ENCODE measurements around the gene ALK.

The ALK gene

DNA sequence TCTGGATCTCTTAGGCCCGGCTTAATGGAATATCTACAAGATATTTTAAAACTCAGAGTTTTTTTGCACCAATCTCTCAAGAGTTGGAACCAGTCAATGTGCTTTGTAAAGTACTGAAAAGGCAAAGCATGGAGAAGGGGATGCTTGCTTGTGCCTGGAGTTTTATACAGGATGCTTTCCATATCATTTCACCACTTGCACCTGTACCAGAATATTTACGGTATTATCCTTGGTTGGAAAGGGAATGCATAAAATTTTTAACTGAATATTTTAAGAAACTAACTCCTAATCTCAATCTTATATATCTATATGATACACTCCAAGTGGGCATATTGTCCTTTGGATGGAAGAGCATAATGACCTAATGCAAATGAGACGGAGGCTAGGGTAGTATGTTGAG lies 487.5 kb downstream of the ALK start:
- no peak for DNase-seq

DNA sequence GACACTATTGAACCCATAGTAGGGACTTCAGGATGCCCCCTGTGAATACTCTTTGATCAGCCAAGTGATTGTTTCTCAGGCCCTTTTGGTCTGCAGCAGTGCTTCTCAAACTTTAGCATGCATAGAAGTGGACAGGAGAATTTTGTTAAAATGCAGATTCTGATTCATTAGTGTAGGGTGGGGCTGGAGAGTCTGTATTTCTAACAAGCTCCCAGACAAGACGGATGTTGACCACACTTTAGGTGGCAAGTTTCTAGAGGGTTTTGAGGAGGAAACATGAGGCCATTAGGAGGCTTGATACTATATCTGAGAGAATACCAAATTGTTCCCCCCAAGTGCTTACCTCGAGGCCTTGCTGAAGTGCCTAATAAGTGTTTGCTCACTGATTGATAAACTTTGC lies 488.3 kb downstream of the ALK start:
- DNase-seq = no peak

DNA sequence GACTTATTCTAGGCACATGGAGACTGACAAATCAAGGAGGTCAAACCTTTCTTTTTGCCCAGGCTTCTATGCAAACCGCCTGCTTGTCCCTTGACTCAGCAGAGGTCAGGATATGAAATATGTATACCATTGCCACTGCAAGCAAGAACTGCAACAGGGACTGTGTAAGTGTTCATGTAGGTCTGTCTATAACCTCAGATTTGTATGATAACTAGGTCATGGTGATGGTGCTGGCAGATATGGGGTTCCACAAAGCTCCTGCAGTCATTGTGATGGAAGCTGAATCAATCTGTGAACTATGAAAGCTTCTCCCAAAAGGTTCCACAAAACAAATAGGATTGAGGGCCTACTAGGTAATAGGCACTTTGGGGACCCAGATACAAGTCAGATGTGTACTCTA lies 489.9 kb downstream of the ALK start:
- DNase-seq = no peak

DNA sequence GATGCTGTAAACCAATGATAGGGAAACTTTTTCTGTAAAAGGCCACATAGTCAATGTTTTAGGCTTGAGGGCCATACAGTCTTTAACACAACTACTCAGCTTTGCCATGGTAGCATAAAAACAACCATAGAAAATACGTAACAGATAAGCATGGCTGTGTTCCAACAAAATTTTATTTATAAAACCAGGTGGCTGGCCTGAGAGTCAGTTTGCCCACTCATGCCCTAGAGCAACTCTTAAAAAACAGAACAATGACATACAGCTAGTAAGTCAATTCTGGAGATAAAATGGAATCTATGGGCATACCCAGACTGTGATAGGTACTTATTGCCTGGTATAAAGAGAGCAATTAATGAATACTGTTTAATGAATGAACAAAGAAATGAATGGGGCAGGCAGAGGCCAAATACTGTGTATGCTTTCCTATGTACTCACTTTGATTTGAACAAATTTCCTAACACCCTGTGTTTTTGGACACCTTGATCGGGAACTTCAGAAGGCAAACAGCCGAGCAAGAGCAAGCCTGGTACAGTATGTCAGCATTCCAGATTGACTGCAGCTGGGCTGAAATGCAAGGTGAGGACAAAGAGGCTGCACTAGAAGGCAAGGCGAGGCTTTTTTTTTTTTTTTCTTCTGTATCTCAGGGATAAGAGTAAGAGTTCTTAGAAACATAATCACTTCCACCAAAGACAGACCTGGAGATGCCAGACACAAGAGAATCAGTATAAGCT lies 490.8 kb downstream of the ALK start:
- no peak for DNase-seq

DNA sequence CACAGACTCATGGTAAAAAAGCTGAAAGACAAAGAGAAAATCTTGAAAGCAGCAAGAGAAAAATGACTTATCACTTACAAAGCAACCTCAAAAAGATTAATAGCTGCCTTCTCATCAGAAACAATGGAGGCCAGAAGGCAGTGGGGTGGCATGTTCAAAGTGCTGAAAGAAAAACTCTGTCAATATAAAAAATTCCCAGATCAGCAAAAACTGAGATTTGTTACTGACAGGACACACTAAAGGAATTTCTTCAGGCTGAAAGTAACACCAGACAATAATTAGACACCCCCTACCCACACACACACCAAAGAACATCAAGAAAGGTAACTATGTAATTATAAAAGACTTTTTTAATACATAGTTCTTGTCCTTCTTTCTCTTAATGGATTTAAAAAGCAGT lies 495.0 kb downstream of the ALK start:
- DNase-seq = no peak

DNA sequence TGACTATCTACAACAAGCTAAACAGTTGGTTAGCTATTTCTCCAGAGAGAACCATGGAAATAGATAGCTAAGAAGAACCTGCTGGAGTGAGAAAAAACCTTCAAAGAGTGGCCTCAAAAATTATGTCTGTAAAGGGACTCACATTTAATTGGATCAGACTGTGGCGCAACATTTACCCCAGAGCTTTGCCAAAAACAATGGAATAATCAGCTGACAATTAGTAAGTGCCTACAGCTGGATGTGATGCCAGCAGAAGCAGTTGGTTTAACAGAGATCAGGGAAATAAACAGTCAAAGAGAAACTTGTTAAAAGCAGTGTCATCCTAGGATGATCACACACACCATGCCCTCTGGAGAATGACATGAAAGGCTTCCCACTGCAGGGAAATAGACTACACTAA lies 495.5 kb downstream of the ALK start:
- DNase-seq = no peak

DNA sequence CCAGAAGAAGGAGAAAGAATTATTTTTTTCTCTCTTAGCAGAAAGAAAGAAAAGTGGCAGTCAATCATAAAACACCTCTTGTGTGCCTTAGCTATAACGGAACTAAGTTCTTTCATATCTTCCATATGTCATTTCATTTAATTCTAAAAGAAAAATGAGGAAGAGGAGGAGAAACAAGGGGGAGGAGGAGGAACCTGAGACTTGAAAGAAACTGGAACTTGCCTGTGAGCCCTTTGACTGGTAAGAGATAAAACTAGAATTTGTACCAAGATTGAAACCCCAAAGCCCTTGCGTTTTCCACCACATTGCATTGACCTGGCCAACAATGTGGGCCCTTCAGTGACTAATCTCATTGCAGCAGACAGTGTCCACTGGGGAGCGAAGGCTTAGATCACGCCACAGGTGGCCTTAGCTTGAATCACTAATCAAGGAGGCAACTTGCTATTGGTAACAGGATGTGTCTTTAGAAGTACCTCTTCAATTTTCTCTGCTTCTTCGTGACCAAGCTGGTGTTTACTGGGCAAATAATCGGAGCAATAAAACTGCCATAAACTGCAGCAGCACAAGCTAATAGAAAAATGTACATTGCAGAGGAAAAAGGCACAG lies 498.2 kb downstream of the ALK start:
- no peak for DNase-seq

DNA sequence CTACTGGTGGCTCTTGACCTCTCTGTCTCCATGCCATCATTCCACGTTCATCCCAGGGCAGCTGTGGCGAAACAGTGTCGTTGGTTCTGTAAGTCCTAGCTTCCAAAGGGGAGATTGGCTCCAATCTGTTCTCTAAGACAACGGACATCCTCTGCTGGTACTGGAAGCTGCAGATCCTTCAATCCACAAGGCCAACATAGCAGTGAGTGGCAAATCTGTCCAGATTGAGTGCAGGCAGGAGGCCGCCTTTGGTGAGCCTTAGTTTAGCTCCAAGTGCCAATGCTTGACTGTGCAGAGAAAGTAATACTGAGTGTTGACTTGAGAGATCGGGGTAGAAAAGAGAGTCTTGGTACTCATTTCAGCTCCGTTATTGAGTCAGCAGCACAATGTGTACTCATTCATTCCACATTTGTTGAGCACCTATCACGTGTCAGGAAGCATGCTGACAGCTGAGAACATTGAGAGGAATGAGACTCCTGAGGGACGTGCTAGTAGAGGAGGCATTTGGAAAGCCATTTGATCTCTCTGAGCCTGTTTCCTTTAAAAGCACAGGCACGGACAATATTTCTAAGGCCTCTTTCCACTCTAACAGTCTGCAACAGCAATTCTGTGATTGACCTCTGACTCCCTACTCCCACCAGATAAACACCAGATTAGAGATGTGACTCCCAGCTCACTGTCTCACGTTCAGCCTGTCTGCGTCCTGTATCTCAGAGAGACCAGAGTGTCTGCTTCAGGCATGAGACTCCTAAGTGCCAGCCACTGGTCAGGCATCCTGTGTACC lies 500.2 kb downstream of the ALK start:
- no peak for DNase-seq

DNA sequence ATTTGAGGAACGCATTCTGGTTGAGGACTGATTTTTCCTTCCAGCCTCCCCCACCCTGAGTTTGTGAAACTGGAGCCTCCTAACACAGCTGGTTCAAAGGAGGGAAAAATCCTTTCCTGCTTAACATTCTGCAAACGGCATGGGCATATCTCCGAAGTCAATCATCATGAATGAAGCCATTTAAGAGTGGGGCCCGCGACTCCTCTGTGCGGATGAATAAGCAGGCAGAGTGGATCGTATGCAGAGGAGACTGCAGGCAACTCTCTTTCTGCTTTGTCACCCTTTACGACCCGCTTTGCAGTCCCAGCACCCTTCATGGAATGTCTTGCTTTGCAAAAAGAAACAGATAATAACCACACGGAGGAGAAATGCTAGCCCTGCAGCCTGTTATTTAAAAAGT lies 500.9 kb downstream of the ALK start:
- no peak for DNase-seq

DNA sequence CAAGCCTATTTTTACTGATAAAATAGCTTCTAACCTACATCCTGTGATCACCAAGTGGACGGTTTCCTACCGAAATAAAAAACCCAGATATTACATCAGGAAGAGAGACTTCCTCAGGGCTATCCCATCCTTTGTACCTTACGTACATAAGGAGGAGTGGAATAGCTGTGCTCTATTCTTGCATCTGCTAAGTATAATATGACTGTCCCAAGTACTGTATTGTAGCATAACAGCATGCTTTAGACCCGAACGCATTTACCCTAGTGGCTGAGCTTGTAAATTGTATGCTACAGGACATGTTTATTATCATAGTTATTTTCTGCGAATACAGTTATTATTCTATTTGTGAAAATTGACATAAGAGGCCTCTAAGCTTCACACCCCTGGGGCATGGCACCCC lies 503.8 kb downstream of the ALK start:
- no peak for DNase-seq

DNA sequence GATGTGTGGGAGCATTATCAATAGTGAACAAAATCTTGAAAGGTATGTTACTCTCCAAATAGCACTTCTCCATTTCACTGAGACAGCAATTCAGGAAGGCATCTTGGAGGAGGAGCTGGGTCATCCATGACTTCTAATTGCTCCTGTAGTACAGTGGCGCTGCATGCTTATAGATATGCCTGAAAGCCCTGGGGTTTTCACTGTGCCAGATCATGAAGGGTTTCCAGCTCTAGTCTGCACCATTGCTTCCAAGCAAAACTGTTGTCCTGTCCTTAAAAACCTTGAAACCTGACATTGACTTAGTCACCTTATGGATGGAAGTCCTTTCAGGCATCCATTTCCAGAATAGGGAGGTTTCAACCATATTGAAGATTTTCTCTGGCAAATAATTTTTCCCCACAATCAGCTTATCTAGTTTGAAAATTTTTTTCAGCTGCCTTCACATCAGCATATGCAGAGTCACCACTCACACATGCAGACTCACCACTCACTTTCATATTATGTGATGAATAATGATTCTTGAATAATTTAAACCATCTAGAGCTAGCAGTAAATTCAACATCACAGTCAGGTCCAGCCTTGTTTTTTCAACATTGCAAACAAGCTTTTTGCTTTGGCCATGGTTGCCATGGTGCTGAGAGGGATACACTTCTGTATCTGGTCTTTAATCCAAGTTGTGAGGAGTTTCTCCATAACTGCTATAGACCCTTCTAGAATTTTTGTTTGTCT lies 509.0 kb downstream of the ALK start:
- DNase-seq = no peak

DNA sequence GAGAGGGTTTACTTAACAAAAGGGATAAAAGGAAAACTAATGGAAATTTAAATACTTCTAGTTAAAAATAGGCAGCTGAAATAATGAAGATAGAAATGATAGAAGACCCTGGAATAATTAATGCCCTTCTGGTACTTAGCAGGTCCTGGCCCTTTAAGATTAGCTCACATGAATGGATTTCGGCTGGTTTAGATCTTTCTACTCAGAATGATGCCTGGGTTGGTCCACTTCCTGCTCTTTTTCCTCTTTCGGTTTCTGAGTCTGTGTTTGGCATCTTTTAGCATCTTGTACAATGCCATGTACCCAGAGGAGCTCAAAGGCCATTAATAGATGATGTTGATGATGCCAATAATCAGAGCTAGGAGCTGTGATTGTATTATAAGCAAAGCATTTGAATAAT lies 515.7 kb downstream of the ALK start:
- DNase-seq = no peak

DNA sequence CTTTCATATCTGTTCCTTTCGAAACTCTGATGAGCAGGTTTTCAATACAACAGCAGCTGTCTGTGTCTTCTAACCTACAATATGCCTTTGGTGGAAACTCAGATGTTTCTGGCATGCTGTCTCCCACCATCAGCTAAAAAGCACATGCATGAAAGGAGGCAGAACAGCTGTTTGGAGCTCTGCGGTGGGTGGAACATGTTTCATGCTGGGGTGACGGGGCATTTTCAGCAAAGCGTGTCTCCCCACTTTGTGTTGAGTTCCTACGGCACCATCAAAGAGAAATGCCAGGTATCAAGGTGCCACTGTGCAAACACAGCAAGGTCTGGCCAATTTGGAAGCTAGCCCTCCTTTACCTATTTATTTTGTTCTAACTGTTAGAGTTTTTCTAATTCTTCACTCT lies 516.1 kb downstream of the ALK start:
- DNase-seq = no peak

DNA sequence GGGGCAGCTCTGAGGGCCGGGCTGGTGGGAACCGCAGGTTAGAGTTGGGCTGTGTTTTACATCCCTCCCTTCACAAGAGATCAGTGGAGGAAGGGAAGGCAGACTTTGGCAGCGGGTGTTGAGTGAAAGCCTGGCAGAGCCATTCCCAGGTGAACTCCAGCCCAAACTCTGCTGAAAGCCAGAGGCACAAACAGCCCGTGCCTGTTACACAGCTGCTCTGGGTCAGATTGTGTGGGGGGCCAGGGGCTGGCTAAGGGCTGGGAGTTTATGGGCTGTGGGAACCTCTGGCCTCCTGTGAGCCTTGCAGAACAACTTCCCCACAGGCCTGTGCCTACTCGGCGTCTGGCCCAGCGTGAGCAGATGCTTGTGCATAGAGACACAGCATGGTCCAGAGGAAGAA lies 519.4 kb downstream of the ALK start:
- DNase-seq = no peak

DNA sequence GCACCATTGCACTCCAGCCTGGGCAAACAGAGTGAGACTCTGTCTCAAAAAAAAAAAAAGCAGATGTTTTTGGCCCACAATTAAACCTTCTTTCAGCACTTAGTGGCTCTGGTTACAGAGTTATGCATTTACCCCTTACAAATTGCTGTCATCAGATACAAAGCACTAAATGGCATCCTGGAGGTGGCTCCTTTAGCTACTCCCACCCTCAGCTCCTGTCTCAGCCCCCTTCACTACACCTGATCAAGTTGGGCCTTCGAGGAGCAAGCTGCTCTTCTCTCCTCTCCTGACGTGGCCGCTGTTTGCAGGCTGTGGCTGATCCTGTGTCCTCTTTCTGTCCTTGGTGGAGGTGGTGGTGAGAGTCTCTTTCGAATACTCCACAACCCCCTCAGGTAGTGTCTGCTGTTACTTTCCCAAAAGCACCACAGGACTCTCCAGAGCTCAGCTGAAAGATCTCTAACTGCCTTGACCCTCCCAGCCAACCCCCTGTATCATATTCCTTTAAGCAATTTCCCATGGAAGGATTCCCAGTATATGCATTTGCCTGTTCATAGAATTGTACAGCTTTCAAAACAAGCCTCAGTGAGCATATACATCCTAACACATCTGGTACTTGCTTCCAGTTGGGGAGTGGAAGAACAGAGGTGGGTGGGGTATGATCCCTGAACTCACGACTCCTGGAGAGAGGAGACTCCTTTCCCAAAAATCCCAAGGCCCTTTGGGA lies 520.3 kb downstream of the ALK start:
- no peak for DNase-seq

DNA sequence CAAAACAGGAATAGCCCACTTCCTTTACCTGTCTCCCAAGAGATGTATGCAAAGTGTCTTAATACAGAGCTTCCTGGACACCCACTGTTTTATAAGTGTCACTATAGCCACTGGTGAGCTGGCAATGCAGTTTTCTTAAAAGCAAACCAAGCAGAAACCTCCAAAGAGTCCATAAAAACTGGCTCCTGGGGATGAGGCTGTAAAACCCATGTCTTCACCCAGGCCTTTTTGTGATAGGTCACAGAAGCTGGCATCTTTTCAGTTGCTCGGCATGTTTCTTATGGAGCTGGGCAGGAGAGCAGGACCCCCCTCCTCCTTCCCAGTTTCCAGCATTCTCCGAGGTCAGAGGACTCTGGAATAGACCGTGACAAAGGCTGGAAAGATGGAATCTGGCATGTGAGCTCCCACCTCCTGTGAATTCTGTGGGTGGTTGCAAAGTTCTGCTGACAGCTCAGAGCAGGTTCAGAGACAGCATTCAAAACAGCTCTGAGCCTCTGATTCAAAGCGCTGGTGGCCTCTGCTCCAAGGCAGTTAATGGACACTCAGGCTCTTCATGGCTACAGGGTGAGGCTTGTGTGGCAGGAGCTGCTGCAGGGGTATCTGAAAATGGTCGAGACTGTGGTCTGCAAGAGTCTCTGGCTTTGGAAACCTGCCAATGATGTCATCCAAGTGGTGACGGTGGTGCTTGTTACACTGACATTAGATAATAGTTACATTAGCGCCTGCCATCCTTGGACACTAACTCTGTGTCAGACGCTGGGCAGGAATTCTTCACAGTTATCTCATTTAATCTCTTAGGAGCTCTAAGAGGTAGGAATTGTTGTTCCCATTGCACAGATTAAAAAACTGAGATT lies 522.8 kb downstream of the ALK start:
- DNase-seq = no peak

DNA sequence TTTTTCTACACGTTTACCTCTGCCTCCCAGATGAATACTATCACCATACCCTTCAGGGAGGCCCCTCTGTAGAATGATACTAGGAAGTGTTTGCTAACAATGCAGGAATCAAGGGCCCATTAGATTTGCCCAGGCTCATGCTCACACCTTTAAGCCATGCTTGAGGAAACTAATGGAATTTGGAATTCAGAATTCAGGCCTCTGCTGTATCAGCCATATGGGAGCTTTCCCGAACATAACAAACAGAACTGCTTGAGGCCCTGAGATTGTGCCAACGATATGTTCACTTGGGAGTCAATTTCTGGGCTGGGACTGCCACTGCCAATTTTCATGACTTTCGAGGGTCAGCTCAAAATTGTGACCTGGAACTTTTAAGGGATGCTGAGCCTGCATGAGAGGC lies 523.7 kb downstream of the ALK start:
- DNase-seq = no peak

DNA sequence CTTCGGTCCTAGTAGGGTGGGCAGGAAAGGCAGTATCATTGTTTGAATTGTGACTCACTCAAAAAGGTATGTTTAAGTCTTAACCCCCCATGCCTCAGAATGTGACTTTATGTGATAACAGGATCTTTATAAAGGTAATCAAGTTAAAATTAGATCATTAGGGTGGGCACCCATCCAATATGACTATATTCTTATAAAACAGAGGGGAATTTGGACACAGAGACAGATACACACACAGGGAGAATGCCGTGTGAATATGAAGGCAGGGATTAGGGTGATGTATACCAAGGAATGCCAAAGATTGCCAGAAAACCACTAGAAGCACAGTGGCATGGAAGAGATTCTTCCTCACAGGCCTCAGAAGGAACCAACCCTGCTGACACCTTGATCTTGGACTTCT lies 524.3 kb downstream of the ALK start:
- no peak for DNase-seq

DNA sequence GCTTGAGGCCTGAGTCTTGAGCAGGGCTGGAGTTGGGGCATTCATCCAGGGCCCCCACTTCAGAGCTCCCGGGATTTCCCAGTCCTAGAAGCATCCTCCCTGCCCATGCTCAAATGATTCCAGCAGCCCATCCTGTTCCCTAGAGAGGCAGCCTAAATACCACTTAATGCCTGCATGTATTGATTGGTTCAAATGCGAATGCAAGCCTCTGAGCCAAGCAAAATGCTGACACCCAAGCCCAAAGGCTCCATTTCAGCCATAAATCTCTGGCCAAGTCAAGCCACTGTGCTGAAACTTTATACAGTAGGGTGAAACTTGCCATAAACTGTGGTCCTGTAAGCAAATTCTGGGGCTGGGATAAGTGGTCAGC lies 526.4 kb downstream of the ALK start:
- DNase-seq = no peak

DNA sequence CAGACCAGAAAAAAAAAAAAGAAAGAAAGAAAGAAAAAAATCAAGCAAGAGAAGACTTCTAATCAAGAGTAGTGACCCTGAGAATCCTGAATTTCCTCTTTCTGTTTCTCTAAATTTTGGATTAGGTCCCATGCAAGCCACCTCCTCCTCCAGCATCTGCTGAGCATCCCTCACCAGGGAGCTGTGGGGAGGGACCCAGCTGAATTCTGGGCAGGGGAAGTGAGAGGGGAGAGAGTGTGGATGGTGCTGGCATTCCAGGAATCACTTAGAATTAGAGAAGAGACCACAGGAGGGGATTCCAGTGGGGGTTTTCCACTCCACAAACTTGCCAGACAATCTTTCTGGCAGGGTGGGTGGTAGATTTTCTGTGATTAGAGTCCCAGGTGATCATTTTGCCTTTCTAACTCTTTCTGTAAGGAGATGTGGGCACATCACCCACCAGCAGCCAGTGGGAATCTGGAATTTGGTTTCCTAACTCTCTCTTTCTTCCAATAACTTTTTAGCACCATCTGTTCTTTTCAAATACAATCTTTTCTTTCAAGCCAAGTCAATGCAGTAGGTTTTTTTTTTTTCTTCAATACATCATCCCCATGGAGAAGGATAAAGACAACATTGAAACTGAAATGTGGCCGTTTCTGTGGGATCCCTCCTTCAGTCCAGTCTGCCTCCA lies 526.9 kb downstream of the ALK start:
- DNase-seq = no peak

DNA sequence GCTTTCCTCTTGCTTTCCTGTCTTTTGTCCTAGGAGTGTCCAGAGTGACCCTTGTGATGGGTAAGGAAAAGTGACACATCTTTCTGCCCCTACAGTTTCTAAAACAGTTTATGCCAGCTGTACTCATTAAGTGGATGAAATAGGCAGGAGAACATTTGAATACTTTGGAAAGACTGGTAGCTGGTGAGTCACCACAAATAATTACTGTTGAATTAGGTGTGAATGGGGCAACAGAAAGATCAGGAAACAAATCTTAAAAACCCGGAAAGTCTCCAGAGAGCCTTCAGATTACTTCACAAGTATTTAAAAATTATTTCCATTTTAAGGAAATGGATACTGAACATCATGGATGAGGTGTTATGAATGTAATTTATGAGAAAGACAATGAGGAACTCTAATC lies 527.7 kb downstream of the ALK start:
- no peak for DNase-seq
